Activated T-cell treated with anti-CD3 and anti-CD28 coated beads, Interleukin-2, amount 50 U/mL, for 1 hour (primary cell): ENCODE measurements around the gene TNS3.

Experiments
- DNase-seq: peaks from one replicate; pipeline ENCODE4 v3.0.0-alpha.2; 2020

TNS3 gene

GRCh38 chr7:47502240-47502877 lies 79.6 kb downstream of the TNS3 start:
- no peak for DNase-seq

- DNase-seq: no peak
Observed at GRCh38 chr7:47501406-47501805, 80.5 kb downstream of the TNS3 start.

- DNase-seq: no peak
Observed at GRCh38 chr7:47500103-47500563, 81.8 kb downstream of the TNS3 start.

- DNase-seq: no peak
Observed at GRCh38 chr7:47498229-47499056, 83.5 kb downstream of the TNS3 start.

GRCh38 chr7:47497367-47498096 lies 84.4 kb downstream of the TNS3 start:
- no peak for DNase-seq

- DNase-seq: no peak
Observed at GRCh38 chr7:47496666-47497065, 85.2 kb downstream of the TNS3 start.

- DNase-seq: no peak
Observed at GRCh38 chr7:47496056-47496665, 85.8 kb downstream of the TNS3 start.

GRCh38 chr7:47493976-47494911 lies 87.7 kb downstream of the TNS3 start:
- no peak for DNase-seq

GRCh38 chr7:47492716-47493325 lies 89.1 kb downstream of the TNS3 start:
- DNase-seq: no peak

GRCh38 chr7:47490501-47491265 lies 91.2 kb downstream of the TNS3 start:
- no peak for DNase-seq

- no peak for DNase-seq
Observed at GRCh38 chr7:47489624-47490023, 92.3 kb downstream of the TNS3 start.

GRCh38 chr7:47488969-47489342 lies 93.0 kb downstream of the TNS3 start:
- no peak for DNase-seq

GRCh38 chr7:47488201-47488968 lies 93.5 kb downstream of the TNS3 start:
- no peak for DNase-seq

GRCh38 chr7:47485640-47486435 lies 96.1 kb downstream of the TNS3 start:
- no peak for DNase-seq

GRCh38 chr7:47484923-47485639 lies 96.8 kb downstream of the TNS3 start:
- DNase-seq: no peak

GRCh38 chr7:47484457-47484856 lies 97.5 kb downstream of the TNS3 start:
- DNase-seq: no peak

GRCh38 chr7:47483604-47484273 lies 98.2 kb downstream of the TNS3 start:
- DNase-seq: no peak
